ENCODE results near the gene NSMCE1.

NSMCE1 gene

GRCh38 chr16:27220527-27220926, 48.0 kb downstream of the NSMCE1 start:
- TF ChIP-seq, protein P1, sequence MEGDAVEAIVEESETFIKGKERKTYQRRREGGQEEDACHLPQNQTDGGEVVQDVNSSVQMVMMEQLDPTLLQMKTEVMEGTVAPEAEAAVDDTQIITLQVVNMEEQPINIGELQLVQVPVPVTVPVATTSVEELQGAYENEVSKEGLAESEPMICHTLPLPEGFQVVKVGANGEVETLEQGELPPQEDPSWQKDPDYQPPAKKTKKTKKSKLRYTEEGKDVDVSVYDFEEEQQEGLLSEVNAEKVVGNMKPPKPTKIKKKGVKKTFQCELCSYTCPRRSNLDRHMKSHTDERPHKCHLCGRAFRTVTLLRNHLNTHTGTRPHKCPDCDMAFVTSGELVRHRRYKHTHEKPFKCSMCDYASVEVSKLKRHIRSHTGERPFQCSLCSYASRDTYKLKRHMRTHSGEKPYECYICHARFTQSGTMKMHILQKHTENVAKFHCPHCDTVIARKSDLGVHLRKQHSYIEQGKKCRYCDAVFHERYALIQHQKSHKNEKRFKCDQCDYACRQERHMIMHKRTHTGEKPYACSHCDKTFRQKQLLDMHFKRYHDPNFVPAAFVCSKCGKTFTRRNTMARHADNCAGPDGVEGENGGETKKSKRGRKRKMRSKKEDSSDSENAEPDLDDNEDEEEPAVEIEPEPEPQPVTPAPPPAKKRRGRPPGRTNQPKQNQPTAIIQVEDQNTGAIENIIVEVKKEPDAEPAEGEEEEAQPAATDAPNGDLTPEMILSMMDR (IDR thresholded peaks at IDR 0.05; ENCODE audit: extremely low read depth, insufficient read depth, missing control alignments): no peak
- in situ Hi-C loops (cut with MboI; ENCODE audit: low pct_unique_long_range_greater_than_20kb, low sequenced_read_pairs, unreplicated experiment): no loop called here
- no peak for DNase-seq (ENCODE audit: low spot score)

GRCh38 chr16:27220120-27220519, 48.5 kb downstream of the NSMCE1 start:
- in situ Hi-C loops (cut with MboI; ENCODE audit: low pct_unique_long_range_greater_than_20kb, low sequenced_read_pairs, unreplicated experiment): no loop called here
- DNase-seq (ENCODE audit: low spot score): no peak
- TF ChIP-seq, protein P1 (IDR thresholded peaks at IDR 0.05; ENCODE audit: extremely low read depth, insufficient read depth, missing control alignments): no peak

DNA sequence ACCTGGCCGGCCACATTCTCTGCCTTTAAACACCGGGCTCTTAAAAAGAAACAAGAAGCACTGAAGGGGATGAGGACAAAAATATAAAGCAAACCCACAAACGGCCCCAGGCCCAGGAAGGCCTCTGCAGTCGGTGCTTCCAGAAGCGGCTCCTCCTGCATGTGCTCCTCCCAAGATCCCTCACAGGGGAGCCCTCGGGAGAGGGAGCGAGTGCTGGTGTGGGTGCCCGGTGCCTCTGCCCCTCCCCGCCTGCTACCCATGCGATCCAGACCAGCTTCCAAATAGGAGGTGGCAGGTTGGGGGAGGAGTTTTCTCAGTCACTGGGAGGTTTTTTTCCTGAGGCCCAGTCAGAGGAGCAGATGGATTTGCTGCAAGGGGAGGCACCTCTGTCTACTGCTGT, 49.4 kb downstream of the NSMCE1 start:
- TF ChIP-seq, protein P1 (IDR thresholded peaks at IDR 0.05; ENCODE audit: extremely low read depth, insufficient read depth, missing control alignments): no peak
- in situ Hi-C loops (cut with MboI; ENCODE audit: low pct_unique_long_range_greater_than_20kb, low sequenced_read_pairs, unreplicated experiment): no loop called here
- DNase-seq (ENCODE audit: low spot score): no peak

- in situ Hi-C loops (cut with MboI; ENCODE audit: low pct_unique_long_range_greater_than_20kb, low sequenced_read_pairs, unreplicated experiment): no loop called here
Measured at GRCh38 chr16:27218756-27219155, 49.8 kb downstream of the NSMCE1 start.

DNA sequence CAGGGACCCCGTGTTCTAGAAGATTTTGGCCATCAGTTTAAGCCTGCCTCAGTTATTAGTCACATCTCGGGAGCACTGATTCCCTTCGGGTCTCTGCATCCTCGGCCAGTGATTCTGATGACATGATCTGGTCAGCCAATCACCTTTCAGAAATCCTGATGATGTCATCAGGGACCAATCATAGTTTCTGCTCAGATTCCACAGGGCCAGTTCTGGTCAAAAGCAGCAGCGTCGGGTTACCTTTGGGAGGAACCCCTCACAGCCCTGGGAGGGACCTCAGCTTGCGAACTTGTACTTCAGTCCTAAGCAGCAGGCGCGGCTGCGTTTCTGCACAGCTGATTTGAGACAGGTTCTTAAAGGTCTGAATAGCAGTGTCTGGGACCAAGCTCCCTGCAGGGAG, 51.3 kb downstream of the NSMCE1 start:
- in situ Hi-C loops (cut with MboI; ENCODE audit: low pct_unique_long_range_greater_than_20kb, low sequenced_read_pairs, unreplicated experiment): no loop called here
- no peak for DNase-seq (ENCODE audit: low spot score)
- TF ChIP-seq, protein P1 (IDR thresholded peaks at IDR 0.05; ENCODE audit: extremely low read depth, insufficient read depth, missing control alignments): no peak

More at GRCh38 chr16:27218756-27219155, 49.8 kb downstream of the NSMCE1 start:
- TF ChIP-seq, protein P1 (IDR thresholded peaks at IDR 0.05; ENCODE audit: extremely low read depth, insufficient read depth, missing control alignments): no peak
- DNase-seq (ENCODE audit: low spot score): no peak

GRCh38 chr16:27216297-27216885, 52.2 kb downstream of the NSMCE1 start:
- no peak for DNase-seq (ENCODE audit: low spot score)
- TF ChIP-seq, protein P1 (IDR thresholded peaks at IDR 0.05; ENCODE audit: extremely low read depth, insufficient read depth, missing control alignments): no peak
- in situ Hi-C loops (cut with MboI; ENCODE audit: low pct_unique_long_range_greater_than_20kb, low sequenced_read_pairs, unreplicated experiment): no loop called here
